Liver (tissue), 9 donors: ENCODE data around the gene ATP6AP1. TPM values are rescaled to one million over a fixed set of nuclear protein-coding genes. Genes with fewer than 3 reads are reported as not detected.
A peak's percentile ranks its signal among the peaks of the same experiment; 100 is the strongest.

Experiments used
- DNase-seq: peaks from one replicate; pipeline ENCODE4 v3.0.0-alpha.2; 2017; ENCODE audit warnings: low spot score
- H3K27ac ChIP-seq, 2 donors: one replicate each; pipeline ENCODE4 v1.7.0; 2013; ENCODE audit warnings: inconsistent platforms in 2 of 2, low read length in 2 of 2, control low read depth in 1 of 2, low read depth in 1 of 2, mild to moderate bottlenecking in 1 of 2
- H3K27me3 ChIP-seq, 4 donors: one replicate each; pipeline versions ENCODE4 v1.6.1 to v1.7.0; 2013; ENCODE audit warnings: low read length in 3 of 4, inconsistent platforms in 1 of 4, mild to moderate bottlenecking in 1 of 4, moderate library complexity in 1 of 4; ENCODE audit not compliant: control insufficient read depth in 4 of 4, insufficient read depth in 4 of 4
- H3K36me3 ChIP-seq, 4 donors: one replicate each; pipeline versions ENCODE4 v1.6.1 to v1.7.0; 2013; ENCODE audit warnings: low read length in 3 of 4, mild to moderate bottlenecking in 3 of 4, low read depth in 1 of 4, moderate library complexity in 1 of 4; ENCODE audit not compliant: control insufficient read depth in 4 of 4, insufficient read depth in 3 of 4
- H3K4me1 ChIP-seq, 4 donors: one replicate each; pipeline versions ENCODE4 v1.6.1 to v1.7.0; 2013; ENCODE audit warnings: low read length in 3 of 4, mild to moderate bottlenecking in 3 of 4, moderate library complexity in 1 of 4; ENCODE audit not compliant: control insufficient read depth in 4 of 4, insufficient read depth in 4 of 4
- H3K4me3 ChIP-seq, 3 donors: one replicate each; pipeline versions ENCODE4 v1.6.1 to v1.7.0; 2013; ENCODE audit warnings: low read length in 3 of 3, control low read depth in 1 of 3, low read depth in 1 of 3, mild to moderate bottlenecking in 1 of 3
- H3K9ac ChIP-seq, 2 donors: one replicate each; pipeline ENCODE4 v1.7.0; 2013; ENCODE audit warnings: low read length in 2 of 2, mild to moderate bottlenecking in 2 of 2, moderate library complexity in 2 of 2, control low read depth in 1 of 2, low read depth in 1 of 2
- H3K9me3 ChIP-seq, 4 donors: one replicate each; pipeline versions ENCODE4 v1.6.1 to v1.7.0; 2013; ENCODE audit warnings: low read length in 3 of 4; ENCODE audit not compliant: control insufficient read depth in 4 of 4
- ATF3 ChIP-seq: IDR thresholded peaks from 2 replicates; pipeline ENCODE4 v1.6.1; 2016; ENCODE audit warnings: antibody characterized with exemption
- CTCF ChIP-seq: fragments of 150-350 bp; IDR thresholded peaks from 2 replicates; pipeline ENCODE4 v1.5.1; 2017; ENCODE audit warnings: improper control_type of control experiment, low read depth, low read length; ENCODE audit not compliant: missing input control
- EGR1 ChIP-seq, 2 donors: IDR thresholded peaks; 2 replicates each; pipeline ENCODE4 v1.6.1; 2016 to 2018; ENCODE audit warnings: antibody characterized with exemption in 2 of 2, low read depth in 2 of 2
- FOXA1 ChIP-seq: IDR thresholded peaks from 2 replicates; pipeline ENCODE4 v1.6.1; 2016; ENCODE audit warnings: antibody characterized with exemption
- FOXA2 ChIP-seq: IDR thresholded peaks from 2 replicates; pipeline ENCODE4 v1.6.1; 2016; ENCODE audit warnings: antibody characterized with exemption
- GABPA ChIP-seq, 2 donors: IDR thresholded peaks in 1 of 2; conservative IDR thresholded peaks in 1 of 2; 2 replicates each; pipeline ENCODE4 v1.6.1; 2016; ENCODE audit warnings: antibody characterized with exemption in 2 of 2, mild to moderate bottlenecking in 1 of 2, moderate library complexity in 1 of 2
- HNF4A ChIP-seq, 2 donors: conservative IDR thresholded peaks; 2 replicates each; pipeline ENCODE4 v1.6.1; 2016; ENCODE audit warnings: antibody characterized with exemption in 2 of 2, mild to moderate bottlenecking in 2 of 2
- HNF4G ChIP-seq: IDR thresholded peaks from 2 replicates; pipeline ENCODE4 v1.6.1; 2016; ENCODE audit warnings: antibody characterized with exemption
- JUND ChIP-seq, 2 donors: IDR thresholded peaks; 2 replicates each; pipeline ENCODE4 v1.6.1; 2016; ENCODE audit warnings: antibody characterized with exemption in 2 of 2
- MAX ChIP-seq: IDR thresholded peaks from 2 replicates; pipeline ENCODE4 v1.6.1; 2016; ENCODE audit warnings: antibody characterized with exemption
- NR2F2 ChIP-seq: IDR thresholded peaks from 2 replicates; pipeline ENCODE4 v1.6.1; 2016; ENCODE audit warnings: antibody characterized with exemption
- RAD21 ChIP-seq, 2 donors: IDR thresholded peaks; 2 replicates each; pipeline ENCODE4 v1.6.1; 2016; ENCODE audit warnings: antibody characterized with exemption in 2 of 2, mild to moderate bottlenecking in 2 of 2
- REST ChIP-seq: IDR thresholded peaks from 2 replicates; pipeline ENCODE4 v1.6.1; 2016; ENCODE audit warnings: antibody characterized with exemption, mild to moderate bottlenecking
- RXRA ChIP-seq, 2 donors: IDR thresholded peaks; 2 replicates each; pipeline ENCODE4 v1.6.1; 2017 to 2018; ENCODE audit warnings: antibody characterized with exemption in 2 of 2, mild to moderate bottlenecking in 1 of 2
- SP1 ChIP-seq: IDR thresholded peaks from 2 replicates; pipeline ENCODE4 v1.6.1; 2018; ENCODE audit warnings: antibody characterized with exemption, mild to moderate bottlenecking
- TAF1 ChIP-seq: conservative IDR thresholded peaks from 2 replicates; pipeline ENCODE4 v1.6.1; 2016; ENCODE audit warnings: antibody characterized with exemption, mild to moderate bottlenecking
- YY1 ChIP-seq: IDR thresholded peaks from 2 replicates; pipeline ENCODE4 v1.6.1; 2016; ENCODE audit warnings: antibody characterized with exemption, mild to moderate bottlenecking
- ZBTB33 ChIP-seq: IDR thresholded peaks from 2 replicates; pipeline ENCODE4 v1.6.1; 2016; ENCODE audit warnings: antibody characterized with exemption
- WGBS: extraction: QIAGEN DNeasy Blood & Tissue Kit; methylation state at CpG from one replicate; pipeline ENCODE4 v1.1.7; 2013; 5-methylcytosine and 5-hydroxymethylcytosine counted together
- polyA plus RNA-seq, 2 donors: library from polyadenylated mRNA; stranded (reverse) in 1 of 2; unstranded in 1 of 2; fragments of 200-250 nt in 1 of 2; fragments of >200 nt in 1 of 2; fragmentation: Nextera tagmentation in 1 of 2; extraction: Ambion mirVana in 1 of 2; gene quantifications; one replicate each; pipeline versions ENCODE4 v1.2.1 to v1.2.3, GENCODE V29; 2013 to 2015
- total RNA-seq, 2 donors: library from RNA; depleted of rRNA; stranded (reverse); fragments of >200 nt; gene quantifications; one replicate each; pipeline ENCODE4 v1.2.3, GENCODE V29; 2014
- donor health status: healthy.
- donor health status: healthy.
- donor health status: healthy.
- donor health status: healthy.
- donor health status: healthy.

The ATP6AP1 gene
- total and polyA plus RNA-seq, 4 donors = 35.2 to 43.3 (median 40.8) TPM

GRCh38 chrX:154401045-154401799, 27.3 kb upstream of the ATP6AP1 start:
- Histone ChIP-seq H3K9ac (no peak overlapping the region), H3K27ac (peak overlapping the region; percentile 47 to 67), H3K27me3 (no peaks in the 10 kb centered on the region), H3K9me3 (no peaks in the 10 kb centered on the region), H3K4me1 (peaks cover 1 to 36% (median 26%) of the 10 kb centered on the region in 4 donors), H3K36me3 (peaks cover 0 to 10% (median 7%) of the 10 kb centered on the region in 4 donors), H3K4me3 (no peak overlapping the region)
- TF ChIP-seq ZBTB33 (no peak), TAF1 (no peak), HNF4A (conservative IDR thresholded peaks at IDR 0.05) (peak; percentile 52 to 79), FOXA1 (no peak), YY1 (no peak), RXRA (IDR thresholded peaks at IDR 0.05) (peak in 1 of 2 donors; percentile 64), JUND (IDR thresholded peaks at IDR 0.05) (peak in 1 of 2 donors; percentile 21), HNF4G (no peak), EGR1 (IDR thresholded peaks at IDR 0.05; ENCODE audit: low read depth in 2 of 2) (no peak), CTCF (no peak), ATF3 (no peak), RAD21 (IDR thresholded peaks at IDR 0.05) (no peak), MAX (peak; percentile 29), REST (no peak), GABPA (IDR thresholded peaks at IDR 0.05 in 1 of 2, conservative IDR thresholded peaks at IDR 0.05 in 1 of 2) (no peak), NR2F2 (no peak), SP1 (peak; percentile 13), FOXA2 (no peak)
- 25% methylated on average over 6 of the region's 6 CpGs for WGBS
- DNase-seq = no peak
